HEK293 (cell line): ENCODE results near the gene SP3.
A peak's percentile ranks its signal among the peaks of the same experiment; 100 is the strongest.

Experiments
- CTCF ChIA-PET: fragments of 350-600 bp; formaldehyde crosslinking; extraction: SDS; loops from one replicate; lab custom pipeline; 2021; ENCODE audit warnings: antibody characterized with exemption; lab: Yijun Ruan, JAX
- POLR2A ChIA-PET: fragments of 300-600 bp; formaldehyde crosslinking; extraction: SDS; loops from one replicate; lab custom pipeline; 2020; ENCODE audit warnings: antibody characterized with exemption, inconsistent platforms; lab: Yijun Ruan, JAX
- H3K27ac ChIP-seq: fragments of 200-500 bp; sonication (Bioruptor generic); 2 replicates; pipeline ENCODE4 v1.5.1; 2014; ENCODE audit warnings: low read depth, low read length, control low read depth, inconsistent platforms; ENCODE audit errors: extremely low read depth
- H3K36me3 ChIP-seq, 2 experiments: fragments of 200-500 bp in 1 of 2; sonication (Bioruptor generic) in 1 of 2; 1 replicate in 1 of 2; 2 replicates in 1 of 2; pipeline ENCODE4 v1.5.1; 2014 to 2017; ENCODE audit warnings: inconsistent platforms in 2 of 2, low read length in 2 of 2; ENCODE audit not compliant: control insufficient read depth in 2 of 2, insufficient read depth in 1 of 2
- H3K4me1 ChIP-seq: fragments of 200-500 bp; sonication (Bioruptor generic); 2 replicates; pipeline ENCODE4 v1.5.1; 2014; ENCODE audit warnings: mild to moderate bottlenecking, low read length, inconsistent platforms; ENCODE audit not compliant: control insufficient read depth, insufficient read depth
- H3K4me3 ChIP-seq: 2 replicates; pipeline ENCODE4 v1.5.1; 2011; ENCODE audit warnings: low read depth, mild to moderate bottlenecking, control low read depth, low read length, moderate library complexity
- H3K9me3 ChIP-seq: fragments of 200-500 bp; sonication (Bioruptor generic); 2 replicates; pipeline ENCODE4 v1.5.1; 2014; ENCODE audit warnings: low read depth, low read length, inconsistent platforms; ENCODE audit not compliant: control insufficient read depth, insufficient read depth
- CTCF ChIP-seq: fragments of 450-650 bp; formaldehyde crosslinking; IDR thresholded peaks from 2 replicates; pipeline ENCODE4 v1.5.1; 2016; ENCODE audit warnings: missing biosample characterization, missing genetic modification characterization
- FEZF1 ChIP-seq: fragments of 450-650 bp; formaldehyde crosslinking; IDR thresholded peaks from 2 replicates; pipeline ENCODE4 v1.5.1; 2016; ENCODE audit warnings: missing biosample characterization, missing genetic modification characterization
- PATZ1 ChIP-seq: fragments of 450-650 bp; formaldehyde crosslinking; IDR thresholded peaks from 2 replicates; pipeline ENCODE4 v1.5.1; 2016; ENCODE audit warnings: missing biosample characterization, missing genetic modification characterization
- PRDM10 ChIP-seq: fragments of 450-650 bp; formaldehyde crosslinking; IDR thresholded peaks from 2 replicates; pipeline ENCODE4 v1.5.1; 2016; ENCODE audit warnings: missing biosample characterization, missing genetic modification characterization
- REPIN1 ChIP-seq: fragments of 450-650 bp; formaldehyde crosslinking; IDR thresholded peaks from 2 replicates; pipeline ENCODE4 v1.5.1; 2017; ENCODE audit warnings: missing biosample characterization, missing genetic modification characterization, low read depth
- SALL2 ChIP-seq: fragments of 450-650 bp; formaldehyde crosslinking; IDR thresholded peaks from 2 replicates; pipeline ENCODE4 v1.5.0; 2017; ENCODE audit warnings: missing biosample characterization, mild to moderate bottlenecking, missing genetic modification characterization, borderline replicate concordance
- SP7 ChIP-seq: fragments of 450-650 bp; formaldehyde crosslinking; IDR thresholded peaks from 2 replicates; pipeline ENCODE4 v1.5.1; 2016; ENCODE audit warnings: missing biosample characterization, missing genetic modification characterization
- ZBTB11 ChIP-seq: fragments of 450-650 bp; formaldehyde crosslinking; conservative IDR thresholded peaks from 2 replicates; pipeline ENCODE4 v1.5.1; 2016; ENCODE audit warnings: low read depth, missing biosample characterization, missing genetic modification characterization
- ZNF10 ChIP-seq: fragments of 450-650 bp; formaldehyde crosslinking; IDR thresholded peaks from 2 replicates; pipeline ENCODE4 v1.5.1; 2017; ENCODE audit warnings: missing biosample characterization, missing genetic modification characterization
- ZNF138 ChIP-seq: fragments of 450-650 bp; formaldehyde crosslinking; IDR thresholded peaks from 2 replicates; pipeline ENCODE4 v1.5.1; 2016; ENCODE audit warnings: missing biosample characterization, missing genetic modification characterization, borderline replicate concordance
- ZNF174 ChIP-seq: fragments of 450-650 bp; formaldehyde crosslinking; IDR thresholded peaks from 2 replicates; pipeline ENCODE4 v1.5.0; 2017; ENCODE audit warnings: missing biosample characterization, mild to moderate bottlenecking, missing genetic modification characterization
- ZNF280C ChIP-seq: fragments of 450-650 bp; formaldehyde crosslinking; IDR thresholded peaks from 2 replicates; pipeline ENCODE4 v1.5.1; 2016; ENCODE audit warnings: missing biosample characterization, missing genetic modification characterization
- ZNF311 ChIP-seq: fragments of 450-650 bp; formaldehyde crosslinking; IDR thresholded peaks from 2 replicates; pipeline ENCODE4 v1.5.1; 2017; ENCODE audit warnings: missing biosample characterization, missing genetic modification characterization, borderline replicate concordance
- ZNF366 ChIP-seq: fragments of 450-650 bp; formaldehyde crosslinking; conservative IDR thresholded peaks from 2 replicates; pipeline ENCODE4 v1.5.1; 2016; ENCODE audit warnings: missing biosample characterization, missing genetic modification characterization
- ZNF521 ChIP-seq: fragments of 450-650 bp; formaldehyde crosslinking; IDR thresholded peaks from 2 replicates; pipeline ENCODE4 v1.5.1; 2017; ENCODE audit warnings: missing biosample characterization, mild to moderate bottlenecking, missing genetic modification characterization
- ZNF621 ChIP-seq: fragments of 450-650 bp; formaldehyde crosslinking; IDR thresholded peaks from 2 replicates; pipeline ENCODE4 v1.5.1; 2017; ENCODE audit warnings: missing biosample characterization, missing genetic modification characterization
- ZNF623 ChIP-seq: fragments of 450-650 bp; formaldehyde crosslinking; IDR thresholded peaks from 2 replicates; pipeline ENCODE4 v1.5.1; 2016; ENCODE audit warnings: missing biosample characterization, missing genetic modification characterization
- ZNF624 ChIP-seq: fragments of 450-650 bp; formaldehyde crosslinking; IDR thresholded peaks from 2 replicates; pipeline ENCODE4 v1.5.1; 2017; ENCODE audit warnings: missing biosample characterization, missing genetic modification characterization
- ZNF704 ChIP-seq: fragments of 450-650 bp; formaldehyde crosslinking; IDR thresholded peaks from 2 replicates; pipeline ENCODE4 v1.5.1; 2016; ENCODE audit warnings: missing biosample characterization, missing genetic modification characterization
- ZNF830 ChIP-seq: fragments of 450-650 bp; IDR thresholded peaks from 2 replicates; pipeline ENCODE4 v1.5.0; 2018; ENCODE audit warnings: missing biosample characterization, missing genetic modification characterization, low read depth, mild to moderate bottlenecking, moderate library complexity
- ZSCAN18 ChIP-seq: fragments of 450-650 bp; formaldehyde crosslinking; IDR thresholded peaks from 2 replicates; pipeline ENCODE4 v1.5.1; 2016; ENCODE audit warnings: missing biosample characterization, missing genetic modification characterization
- ZXDB ChIP-seq: fragments of 450-650 bp; formaldehyde crosslinking; IDR thresholded peaks from 2 replicates; pipeline ENCODE4 v1.5.1; 2016; ENCODE audit warnings: missing biosample characterization, missing genetic modification characterization

Gene SP3

GRCh38 chr2:173956454-173956853 is 8.7 kb downstream of the SP3 start:
- H3K9me3 ChIP-seq: no peaks in the 10 kb centered on the region
- CTCF ChIA-PET: interaction anchor here (0.9 kb wide), 1 partner anchor 122 kb away, joined by 3 read pairs; no protein-coding TSS in a partner anchor
- TF ChIP-seq ZBTB11 (tag by site-specific recombination) (no peak), ZSCAN18 (tag by site-specific recombination) (no peak), SP7 (no peak), ZNF311 (tag by site-specific recombination) (no peak), ZNF623 (tag by site-specific recombination) (no peak), ZXDB (no peak), PRDM10 (tag by site-specific recombination) (0 out of 2 replicates have a peak, but pooled peaks have one; percentile 10), ZNF830 (tag by site-specific recombination) (no peak), PATZ1 (tag by site-specific recombination) (no peak), SALL2 (no peak), ZNF521 (tag by site-specific recombination) (no peak), ZNF366 (no peak), ZNF280C (tag by site-specific recombination) (no peak), REPIN1 (tag by site-specific recombination) (no peak), ZNF174 (tag by site-specific recombination) (no peak), ZNF10 (tag by site-specific recombination) (no peak), ZNF624 (tag by site-specific recombination) (no peak), FEZF1 (tag by site-specific recombination) (0 out of 2 replicates have a peak, but pooled peaks have one; percentile 10), ZNF704 (tag by site-specific recombination) (no peak), CTCF (tag by site-specific recombination) (no peak), ZNF138 (tag by site-specific recombination) (no peak), ZNF621 (no peak)

More at GRCh38 chr2:173956454-173956853, 8.7 kb downstream of the SP3 start:
- POLR2A ChIA-PET: no interaction called here
- Histone ChIP-seq H3K4me3 (no peak overlapping the region), H3K4me1 (peaks cover 19% of the 10 kb centered on the region), H3K36me3 (peaks cover 18 to 46% of the 10 kb centered on the region in 2 experiments), H3K27ac (peak overlapping the region; percentile 3; the same call in 1 of the 2 replicates)
